NCI-H510A treated with DMSO at 0.1 percent for 48 hours (cell line): ENCODE measurements around the gene STK31.
"Not testable (repeated sequence)": the region's sequence is repeated elsewhere in the genome, so short reads cannot be mapped to it uniquely, and the experiment has no call there.

Experiments
- DNase-seq: peaks from one replicate; lab custom pipeline; 2025; lab: John Stamatoyannopoulos, UW

Gene STK31

GRCh38 chr7:23808421-23808820, 98.4 kb downstream of the STK31 start:
- DNase-seq, result no peak

DNA sequence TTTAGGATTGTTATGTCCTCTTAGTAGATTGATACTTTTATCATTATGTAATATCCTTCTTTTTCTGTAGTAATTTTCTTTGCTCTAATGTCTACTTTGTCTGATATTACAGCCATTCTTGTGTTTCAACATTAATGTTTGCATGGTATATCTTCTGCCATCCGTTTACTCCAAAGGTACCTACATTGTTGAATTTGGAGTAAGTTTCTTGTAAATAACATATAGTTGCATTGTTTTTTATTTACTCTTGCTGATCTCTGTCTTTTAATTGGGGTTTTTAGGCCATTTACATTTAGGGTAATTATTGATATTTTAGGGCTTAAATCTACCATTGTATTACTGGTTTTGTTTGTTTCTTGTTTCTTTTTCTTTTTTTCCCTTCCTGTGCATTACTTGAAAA, 100.1 kb downstream of the STK31 start:
- no peak for DNase-seq

DNA sequence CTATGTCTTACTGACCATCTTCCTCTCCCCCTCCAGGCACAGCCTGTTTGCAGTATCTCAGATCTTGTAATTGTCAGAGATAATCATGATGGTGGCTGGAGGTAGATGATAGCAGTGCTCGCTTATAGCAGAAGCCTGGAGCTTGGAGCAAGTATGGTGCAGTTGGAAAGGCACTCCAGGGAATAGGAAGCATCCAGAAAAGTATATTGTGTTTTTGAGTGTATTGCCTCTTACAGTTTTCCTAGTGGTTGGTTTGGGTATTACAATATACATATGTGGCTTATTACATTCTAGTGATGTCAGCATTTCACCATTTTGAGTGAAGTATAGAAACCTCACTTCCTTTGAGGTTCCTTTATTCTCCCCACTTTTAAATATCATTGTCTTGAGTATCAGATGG, 101.5 kb downstream of the STK31 start:
- DNase-seq, result no peak

DNA sequence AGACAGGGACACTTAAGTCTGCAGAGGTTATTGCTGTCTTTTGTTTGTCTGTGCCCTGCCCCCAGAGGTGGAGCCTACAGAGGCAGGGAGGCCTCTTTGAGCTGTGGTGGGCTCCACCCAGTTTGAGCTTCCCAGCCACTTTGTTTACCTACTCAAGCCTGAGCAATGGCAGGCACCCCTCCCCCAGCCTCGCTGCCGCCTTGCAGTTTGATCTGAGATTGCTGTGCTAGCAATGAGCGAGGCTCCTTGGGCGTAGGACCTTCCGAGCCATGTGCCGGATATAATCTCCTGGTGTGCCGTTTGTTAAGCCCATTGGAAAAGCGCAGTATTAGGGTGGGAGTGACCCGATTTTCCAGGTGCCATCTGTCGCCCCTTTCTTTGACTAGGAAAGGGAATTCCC, 118.1 kb downstream of the STK31 start:
- not testable (repeated sequence) for DNase-seq

DNA sequence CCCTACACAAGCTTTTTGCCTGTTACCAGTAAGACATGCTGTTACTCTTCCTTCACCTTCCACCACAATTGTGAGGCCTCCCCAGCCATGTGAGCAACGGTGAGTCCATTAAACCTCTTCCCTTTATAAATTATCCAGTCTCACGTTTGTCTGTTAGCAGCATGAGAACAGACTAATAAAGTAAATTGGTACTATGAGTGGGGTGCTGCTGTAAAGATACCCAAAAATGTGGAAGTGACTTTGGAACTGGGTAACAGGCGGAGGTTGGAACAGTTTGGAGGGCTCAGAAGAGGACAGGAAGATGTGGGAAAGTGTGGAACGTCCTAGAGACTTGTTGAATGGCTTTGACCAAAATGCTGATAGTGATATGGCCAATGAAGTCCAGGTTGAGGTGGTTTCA, 122.7 kb downstream of the STK31 start:
- not testable (repeated sequence) for DNase-seq

DNA sequence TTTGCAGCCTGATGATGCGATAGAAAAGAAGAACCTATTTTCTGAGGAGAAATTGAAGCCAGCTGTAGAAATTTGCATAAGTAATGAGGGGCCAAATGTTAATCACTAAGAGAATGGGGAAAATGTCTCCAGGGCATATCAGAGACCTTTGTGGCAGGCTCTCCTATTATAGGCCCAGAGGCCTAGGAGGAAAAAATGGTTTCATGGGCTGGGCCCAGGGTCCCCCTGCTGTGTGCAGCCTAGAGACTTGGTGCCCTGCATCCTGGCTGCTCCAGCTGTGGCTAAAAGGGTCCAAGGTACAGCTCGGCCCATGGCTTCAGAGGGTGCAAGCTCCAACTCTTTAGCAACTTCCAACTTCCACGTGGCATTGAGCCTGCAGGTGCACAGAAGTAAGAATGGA, 123.4 kb downstream of the STK31 start:
- no peak for DNase-seq

DNA sequence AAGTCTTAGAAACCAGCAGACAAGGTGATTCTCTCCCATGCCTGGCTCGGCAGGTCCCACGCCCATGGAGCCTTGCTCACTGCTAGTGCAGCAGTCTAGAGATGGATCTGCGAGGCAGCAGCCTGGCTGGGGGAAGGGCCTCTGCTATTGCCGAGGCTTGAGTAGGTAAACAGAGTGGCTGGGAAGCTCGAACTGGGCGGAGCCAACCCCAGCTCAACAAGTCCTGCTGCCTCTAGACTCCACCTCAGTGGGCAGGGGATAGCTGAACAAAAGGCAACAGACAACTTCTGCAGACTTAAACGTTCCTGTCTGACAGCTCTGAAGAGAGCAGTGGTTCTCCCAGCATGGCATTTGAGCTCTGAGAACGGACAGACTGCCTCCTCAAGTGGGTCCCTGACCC, 134.8 kb downstream of the STK31 start:
- peak; percentile 49 for DNase-seq

DNA sequence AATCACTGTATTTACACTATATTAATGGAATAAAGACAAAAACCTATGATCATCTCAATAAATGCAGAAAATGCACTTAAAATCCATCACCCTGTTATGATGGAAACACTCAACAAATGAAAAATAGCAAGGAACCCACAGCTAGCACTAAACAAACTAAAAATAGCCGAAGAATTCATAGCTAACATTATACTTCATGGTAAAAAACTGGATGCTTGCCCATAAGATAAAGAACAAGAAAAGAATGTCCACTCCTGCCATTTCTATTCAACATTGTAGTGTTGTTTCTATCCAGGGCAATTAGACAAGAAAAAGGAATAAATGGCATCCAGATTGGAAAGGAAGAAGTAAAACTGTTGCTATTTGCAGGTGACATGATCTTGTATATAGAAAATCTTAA, 142.1 kb downstream of the STK31 start:
- DNase-seq, result no peak

- no peak for DNase-seq
These were observed 143.0 kb downstream of the STK31 start for GRCh38 chr7:23852988-23853387.

GRCh38 chr7:23863209-23863787, 153.3 kb downstream of the STK31 start:
- DNase-seq, result peak; percentile 53

- DNase-seq, result no peak
These were observed 155.0 kb downstream of the STK31 start for GRCh38 chr7:23864973-23865372.

DNA sequence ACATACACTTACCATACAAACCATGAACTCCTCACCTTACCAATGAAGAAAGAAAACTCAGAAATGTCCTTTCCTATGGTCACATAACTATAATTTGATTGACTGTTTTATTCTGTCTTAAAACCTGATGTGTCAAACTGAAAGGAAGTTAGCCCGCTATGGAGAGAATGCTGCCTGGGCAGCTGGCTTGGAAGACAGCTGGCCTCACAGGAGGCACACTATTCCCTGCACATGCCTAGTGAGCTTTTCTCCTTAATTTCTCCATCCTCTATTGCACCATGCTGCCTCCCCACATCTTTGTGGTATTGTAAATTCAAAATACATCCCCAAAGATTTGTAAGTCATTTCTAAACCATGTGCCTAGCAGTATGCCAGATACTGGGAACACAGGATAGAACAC, 163.3 kb downstream of the STK31 start:
- DNase-seq, result no peak

DNA sequence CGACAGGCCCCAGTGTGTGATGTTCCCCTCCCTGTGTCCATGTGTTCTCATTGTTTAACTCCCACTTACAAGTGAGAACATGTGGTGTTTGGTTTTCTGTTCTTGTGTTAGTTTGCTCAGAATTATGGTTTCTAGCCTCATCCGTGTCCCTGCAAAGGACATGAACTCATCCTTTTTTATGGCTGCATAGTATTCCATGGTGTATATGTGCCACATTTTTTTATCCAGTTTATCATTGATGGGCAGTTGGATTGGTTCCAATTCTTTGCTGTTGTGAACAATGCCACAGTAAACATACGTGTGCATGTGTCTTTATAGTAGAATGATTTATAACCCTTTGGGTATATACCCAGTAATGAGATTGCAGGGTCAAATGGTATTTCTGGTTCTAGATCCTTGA, 166.5 kb downstream of the STK31 start:
- not testable (repeated sequence) for DNase-seq
